ENCODE data around the gene PLA2G2C. TPM values are rescaled to one million over a fixed set of nuclear protein-coding genes. Genes with fewer than 3 reads are reported as not detected.

Gene PLA2G2C
- total RNA-seq, 1 donor from 2014 or later: not detected

GRCh38 chr1:20192364-20192763 is 6.0 kb upstream of the PLA2G2C start:
- no peak for DNase-seq
- Histone ChIP-seq H3K27ac (no peak overlapping the region), H3K9me3 (no peaks in the 10 kb centered on the region), H3K4me1 (peaks cover 12% of the 10 kb centered on the region), H3K27me3 (no peaks in the 10 kb centered on the region), H3K4me3 (no peak overlapping the region), H3K36me3 (no peaks in the 10 kb centered on the region)
- intact Hi-C loops (cut with DNase I): no loop called here
- no peak for ATAC-seq
- no peak for TF ChIP-seq CTCF (IDR thresholded peaks at IDR 0.05)

- no peaks in the 10 kb centered on the region for H3K9me3 ChIP-seq
- DNase-seq (no peak), ATAC-seq (no peak)
- H3K36me3 ChIP-seq: no peaks in the 10 kb centered on the region
- intact Hi-C loops (cut with DNase I): no loop called here
- TF ChIP-seq CTCF (IDR thresholded peaks at IDR 0.05): no peak
- no peak overlapping the region for H3K4me3 ChIP-seq
- peaks cover 22% of the 10 kb centered on the region for H3K4me1 ChIP-seq
- H3K27me3 ChIP-seq: no peaks in the 10 kb centered on the region
- H3K27ac ChIP-seq: no peak overlapping the region
Measured at GRCh38 chr1:20191266-20191825, 5.0 kb upstream of the PLA2G2C start.

- H3K4me1 ChIP-seq: peaks cover 27% of the 10 kb centered on the region
- no peak for TF ChIP-seq CTCF (IDR thresholded peaks at IDR 0.05)
- intact Hi-C loops (cut with DNase I): no loop called here
Measured at GRCh38 chr1:20190256-20191160, 4.2 kb upstream of the PLA2G2C start.

GRCh38 chr1:20189664-20190063 is 3.3 kb upstream of the PLA2G2C start:
- no peak for ATAC-seq
- intact Hi-C loops (cut with DNase I): no loop called here
- H3K4me1 ChIP-seq: peaks cover 23% of the 10 kb centered on the region

More at GRCh38 chr1:20190256-20191160, 4.2 kb upstream of the PLA2G2C start:
- no peak overlapping the region for H3K4me3 ChIP-seq
- H3K27ac ChIP-seq: no peak overlapping the region
- ATAC-seq: no peak
- H3K27me3 ChIP-seq: no peaks in the 10 kb centered on the region
- DNase-seq: no peak
- H3K9me3 ChIP-seq: no peaks in the 10 kb centered on the region
- no peaks in the 10 kb centered on the region for H3K36me3 ChIP-seq

GRCh38 chr1:20188455-20188817 is 2.1 kb upstream of the PLA2G2C start:
- ATAC-seq: no peak
- no peak for TF ChIP-seq CTCF (IDR thresholded peaks at IDR 0.05)

More at GRCh38 chr1:20189664-20190063, 3.3 kb upstream of the PLA2G2C start:
- no peak for DNase-seq
- Histone ChIP-seq H3K27me3 (no peaks in the 10 kb centered on the region), H3K36me3 (no peaks in the 10 kb centered on the region), H3K4me3 (no peak overlapping the region), H3K9me3 (no peaks in the 10 kb centered on the region), H3K27ac (no peak overlapping the region)
- no peak for TF ChIP-seq CTCF (IDR thresholded peaks at IDR 0.05)

More at GRCh38 chr1:20188455-20188817, 2.1 kb upstream of the PLA2G2C start:
- Histone ChIP-seq H3K27me3 (no peaks in the 10 kb centered on the region), H3K4me1 (peaks cover 23% of the 10 kb centered on the region), H3K27ac (no peak overlapping the region), H3K36me3 (no peaks in the 10 kb centered on the region), H3K9me3 (no peaks in the 10 kb centered on the region), H3K4me3 (no peak overlapping the region)
- no peak for DNase-seq
- intact Hi-C loops (cut with DNase I): no loop called here
